Heart left ventricle (tissue), 13 donors: ENCODE data around the gene C4orf33.

Source experiments
- POLR2A ChIP-seq, 2 donors: fragments of 450-650 bp; IDR thresholded peaks; one replicate each; pipeline ENCODE4 v1.6.1; 2017; ENCODE audit warnings: antibody characterized with exemption in 2 of 2, mild to moderate bottlenecking in 2 of 2, moderate library complexity in 2 of 2
- TF ChIP-seq, protein P1 (sequence below), 12 donors: fragments of 200-600 bp; sonication (generic) in 4 of 12; IDR thresholded peaks; one replicate each; pipeline versions ENCODE4 v1.5.0 to v1.8.0; 2018 to 2022; ENCODE audit warnings: antibody characterized with exemption in 12 of 12, mild to moderate bottlenecking in 5 of 12
- donor health status: ischemic (EF 13 %, LVEDD 7.1; RV severe dilation, severe dysfunction).
- donor health status: DM: no; HTN: yes; CAD: no.
- donor health status: DM: no; HTN: no; CAD: no.
- donor health status: ischemic (EF 25% LVEDD 6.9; RV normal size, moderate dysfunction).
- donor health status: ischemic (EF 25% LVEDD 5.7; RV mildly dilated, moderate dysfunction).
- donor health status: ischemic (EF 35%, LVEDD 5.7; RV mildly dilated, moderate dysfunction).
- donor health status: nonischemic (EF 11% LVEDD 7.7; RV severe dilation, severe dysfunction).
- donor health status: DM: yes; HTN: yes; CAD: no.
- donor health status: PGD.
- donor health status: ischemic (EF 29% LVEDD 5.4; RV normal size, mild dysfunction).
- donor health status: nonischemic (EF 23%, LVEDD 6.1; RV moderate dilation, normal function).

GRCh38 chr4:129144755-129145206, 48.8 kb downstream of the C4orf33 start:
- TF ChIP-seq POLR2A (IDR thresholded peaks at IDR 0.05) = no peak
- TF ChIP-seq, protein P1, sequence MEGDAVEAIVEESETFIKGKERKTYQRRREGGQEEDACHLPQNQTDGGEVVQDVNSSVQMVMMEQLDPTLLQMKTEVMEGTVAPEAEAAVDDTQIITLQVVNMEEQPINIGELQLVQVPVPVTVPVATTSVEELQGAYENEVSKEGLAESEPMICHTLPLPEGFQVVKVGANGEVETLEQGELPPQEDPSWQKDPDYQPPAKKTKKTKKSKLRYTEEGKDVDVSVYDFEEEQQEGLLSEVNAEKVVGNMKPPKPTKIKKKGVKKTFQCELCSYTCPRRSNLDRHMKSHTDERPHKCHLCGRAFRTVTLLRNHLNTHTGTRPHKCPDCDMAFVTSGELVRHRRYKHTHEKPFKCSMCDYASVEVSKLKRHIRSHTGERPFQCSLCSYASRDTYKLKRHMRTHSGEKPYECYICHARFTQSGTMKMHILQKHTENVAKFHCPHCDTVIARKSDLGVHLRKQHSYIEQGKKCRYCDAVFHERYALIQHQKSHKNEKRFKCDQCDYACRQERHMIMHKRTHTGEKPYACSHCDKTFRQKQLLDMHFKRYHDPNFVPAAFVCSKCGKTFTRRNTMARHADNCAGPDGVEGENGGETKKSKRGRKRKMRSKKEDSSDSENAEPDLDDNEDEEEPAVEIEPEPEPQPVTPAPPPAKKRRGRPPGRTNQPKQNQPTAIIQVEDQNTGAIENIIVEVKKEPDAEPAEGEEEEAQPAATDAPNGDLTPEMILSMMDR (IDR thresholded peaks at IDR 0.05) = no peak
